Kidney (tissue), 14 donors: ENCODE data around the gene SCN10A. TPM values are rescaled to one million over a fixed set of nuclear protein-coding genes. Genes with fewer than 3 reads are reported as not detected.

Experiments used
- DNase-seq, 5 donors: peaks; one replicate each; pipeline ENCODE4 v3.0.0-alpha.2; 2013 to 2020
- FAIRE-seq: peaks from 2 replicates; lab custom pipeline; 2012; peaks lifted over from hg19 to GRCh38; lab: Jason Lieb, UNC
- H3K27ac ChIP-seq, 2 donors: one replicate each; pipeline ENCODE4 v1.7.0; 2013; ENCODE audit warnings: low read depth in 2 of 2, low read length in 2 of 2, inconsistent platforms in 1 of 2
- H3K27me3 ChIP-seq: one replicate; pipeline ENCODE4 v1.7.1; 2013; ENCODE audit warnings: low read length, inconsistent platforms; ENCODE audit not compliant: control insufficient read depth, insufficient read depth
- H3K36me3 ChIP-seq, 3 donors: one replicate each; pipeline versions ENCODE4 v1.7.0 to v1.7.1; 2013; ENCODE audit warnings: low read length in 3 of 3, control low read depth in 1 of 3, inconsistent platforms in 1 of 3; ENCODE audit not compliant: insufficient read depth in 3 of 3, control insufficient read depth in 2 of 3
- H3K4me1 ChIP-seq, 3 donors: one replicate each; pipeline versions ENCODE4 v1.7.0 to v1.7.1; 2013; ENCODE audit warnings: low read length in 3 of 3, inconsistent platforms in 1 of 3, low read depth in 1 of 3; ENCODE audit not compliant: control insufficient read depth in 2 of 3, insufficient read depth in 2 of 3
- H3K4me3 ChIP-seq, 3 donors: one replicate each; pipeline versions ENCODE4 v1.7.0 to v1.8.1; 2013; ENCODE audit warnings: low read length in 3 of 3, control low read depth in 1 of 3, inconsistent platforms in 1 of 3
- H3K9ac ChIP-seq, 3 donors: one replicate each; pipeline versions ENCODE4 v1.7.0 to v1.7.1; 2013; ENCODE audit warnings: low read length in 3 of 3, control low read depth in 1 of 3, inconsistent platforms in 1 of 3
- H3K9me3 ChIP-seq, 3 donors: one replicate each; pipeline versions ENCODE4 v1.7.0 to v1.7.1; 2013; ENCODE audit warnings: low read length in 3 of 3, control low read depth in 1 of 3, inconsistent platforms in 1 of 3; ENCODE audit not compliant: control insufficient read depth in 2 of 3, insufficient read depth in 1 of 3
- CTCF ChIP-seq: IDR thresholded peaks from 3 replicates; pipeline ENCODE4 v1.5.1; 2012; ENCODE audit warnings: mild to moderate bottlenecking, moderate library complexity, borderline replicate concordance; ENCODE audit not compliant: insufficient read depth; ENCODE audit errors: extremely low read depth
- intact Hi-C: fragments of 100-400 bp; cut with DNase I; formaldehyde crosslinking; loops from one replicate; pipeline ENCODE4 v1.11.1; 2022
- polyA plus RNA-seq: library from polyadenylated mRNA; stranded (reverse); fragments of 350-450 nt; fragmentation: Illumina TruSeq; extraction: RNeasy Lipid Tissue Mini Kit (QIAGEN cat#74804); gene quantifications from one replicate; pipeline ENCODE4 v1.2.3, GENCODE V29; 2014; ENCODE audit warnings: low read depth, low replicate concordance; ENCODE audit not compliant: insufficient read depth
- total RNA-seq: library from RNA; stranded (reverse); fragmentation: NEBNext Ultra II Directional; extraction: Animal tissue kit (Norgen Biotek cat#: 25700); gene quantifications from one replicate; pipeline ENCODE4 v1.2.1, GENCODE V29; 2021
- donor health status: control.
- donor health status: control.
- donor health status: control.
- donor health status: control.
- donor health status: control.
- donor health status: DM: yes; HTN: yes; CAD: no.
- donor health status: Normal renal cell carcinoma (clear cell type).

Gene SCN10A
- total and polyA plus RNA-seq, 2 donors from 2014 or later = not detected

- H3K4me1 ChIP-seq = no peaks in the 10 kb centered on the region
- DNase-seq = no peak
- H3K9me3 ChIP-seq = no peaks in the 10 kb centered on the region
- FAIRE-seq = no peak
- no peak for TF ChIP-seq CTCF
- no peak overlapping the region for H3K4me3 ChIP-seq
- H3K36me3 ChIP-seq = no peaks in the 10 kb centered on the region
- H3K27ac ChIP-seq = no peak overlapping the region
- no peak overlapping the region for H3K9ac ChIP-seq
- H3K27me3 ChIP-seq = no peaks in the 10 kb centered on the region
- intact Hi-C loops = no loop called here
Measured at GRCh38 chr3:38725726-38726419, 90.1 kb downstream of the SCN10A start.

DNA sequence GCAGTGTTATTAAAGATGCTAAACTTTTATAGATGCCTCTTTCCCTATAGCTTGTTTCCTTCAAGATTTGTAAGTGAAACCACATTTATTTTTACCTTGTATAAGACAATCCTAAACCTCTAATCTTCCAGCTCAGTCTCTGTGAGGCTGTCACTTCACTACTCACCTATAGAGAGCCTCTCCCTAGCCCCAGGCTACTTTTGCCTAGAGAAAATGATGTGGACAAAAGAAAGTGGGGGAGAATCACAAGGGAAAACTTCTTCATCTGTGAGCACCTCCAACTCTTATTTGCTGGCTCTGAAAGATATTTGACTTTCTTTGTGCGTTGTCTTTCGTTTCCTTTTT is 91.7 kb downstream of the SCN10A start:
- FAIRE-seq = no peak
- TF ChIP-seq CTCF = no peak

DNA sequence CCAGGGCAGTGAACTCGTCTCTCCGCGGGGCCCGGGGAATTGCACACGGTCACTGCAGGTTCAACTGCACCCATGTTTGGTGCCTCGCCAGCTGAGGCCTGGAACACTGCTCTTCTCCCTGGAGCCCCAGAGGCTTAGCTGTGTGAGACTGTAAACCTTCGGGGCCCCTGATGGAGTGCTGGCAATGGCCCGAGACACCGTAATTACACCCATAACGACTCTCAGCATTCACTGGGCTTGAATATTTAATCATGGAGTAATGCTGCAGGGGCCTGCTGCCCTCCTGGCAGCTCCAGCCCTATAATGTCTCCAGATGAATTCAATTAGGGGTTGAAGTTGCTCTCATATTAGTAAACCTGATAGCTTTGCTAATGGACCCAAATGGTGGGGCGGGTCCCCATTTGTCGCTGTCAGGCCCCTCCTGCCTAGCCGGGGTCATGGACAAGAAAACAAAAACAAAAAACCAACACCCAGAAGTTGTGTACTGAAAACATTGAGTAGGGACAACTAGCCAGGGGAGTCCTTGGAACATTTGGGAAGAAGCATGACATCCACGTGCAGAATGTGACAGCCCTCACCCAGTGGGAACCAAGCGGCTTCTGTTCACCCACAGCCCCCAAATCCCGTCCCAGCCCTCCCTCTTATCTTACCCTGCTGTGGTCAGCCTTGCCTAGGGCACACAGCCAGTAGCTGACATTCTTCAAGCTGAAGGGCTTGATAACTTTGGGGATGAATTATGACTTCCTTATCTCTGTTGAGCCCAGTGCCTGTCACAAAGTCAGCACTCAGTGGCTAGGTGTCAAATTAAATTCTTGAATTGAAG is 92.2 kb downstream of the SCN10A start:
- FAIRE-seq = no peak
- Histone ChIP-seq H3K36me3 (no peaks in the 10 kb centered on the region), H3K27ac (no peak overlapping the region), H3K4me3 (no peak overlapping the region), H3K4me1 (no peaks in the 10 kb centered on the region), H3K27me3 (no peaks in the 10 kb centered on the region), H3K9me3 (no peaks in the 10 kb centered on the region), H3K9ac (no peak overlapping the region)
- intact Hi-C loops = no loop called here
- TF ChIP-seq CTCF = no peak
- peak in 1 of 5 donors; percentile 11 for DNase-seq

More for the DNA sequence above, 91.7 kb downstream of the SCN10A start:
- no peak for DNase-seq
- Histone ChIP-seq H3K27me3 (no peaks in the 10 kb centered on the region), H3K9me3 (no peaks in the 10 kb centered on the region), H3K4me3 (no peak overlapping the region), H3K27ac (no peak overlapping the region), H3K9ac (no peak overlapping the region), H3K36me3 (no peaks in the 10 kb centered on the region), H3K4me1 (no peaks in the 10 kb centered on the region)
- intact Hi-C loops = no loop called here
